HG02870 (cell line): ENCODE results near the gene DNAH17.
A peak's percentile ranks its signal among the peaks of the same experiment; 100 is the strongest.

Source experiments
- ATAC-seq: cut with Tn5 transposase; IDR thresholded peaks from one replicate; pipeline ENCODE4 v1.9.1; 2021; ENCODE audit warnings: mild to moderate bottlenecking, moderate library complexity; ENCODE audit not compliant: unreplicated experiment

Gene DNAH17

GRCh38 chr17:78378225-78379130 lies 198.7 kb downstream of the DNAH17 start, which contains the start of gene PGS1:
TSS of gene PGS1 (plus strand) at chr17:78378649. CDS start at chr17:78378666, 17 bp downstream.
- peak; percentile 67 for ATAC-seq

DNA sequence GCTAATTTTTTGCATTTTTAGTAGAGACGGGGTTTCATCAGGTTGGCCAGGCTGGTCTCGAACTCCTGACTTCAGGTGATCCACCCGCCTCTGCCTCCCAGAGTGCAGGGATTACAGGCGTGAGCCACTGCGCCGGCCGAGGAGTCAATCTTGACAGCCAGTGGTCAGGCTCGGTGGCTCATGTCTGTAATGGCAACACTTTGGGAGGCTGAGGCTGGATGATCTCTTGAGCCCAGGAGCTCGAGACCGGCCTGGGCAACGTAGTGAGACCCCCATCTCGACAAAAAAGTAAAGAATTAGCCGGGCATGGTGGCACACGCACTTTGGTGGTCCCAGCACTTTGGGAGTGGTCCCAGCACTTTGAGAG lies 199.4 kb downstream of the DNAH17 start:
- no peak for ATAC-seq

GRCh38 chr17:78376161-78376560 lies 201.0 kb downstream of the DNAH17 start:
- ATAC-seq, result no peak

DNA sequence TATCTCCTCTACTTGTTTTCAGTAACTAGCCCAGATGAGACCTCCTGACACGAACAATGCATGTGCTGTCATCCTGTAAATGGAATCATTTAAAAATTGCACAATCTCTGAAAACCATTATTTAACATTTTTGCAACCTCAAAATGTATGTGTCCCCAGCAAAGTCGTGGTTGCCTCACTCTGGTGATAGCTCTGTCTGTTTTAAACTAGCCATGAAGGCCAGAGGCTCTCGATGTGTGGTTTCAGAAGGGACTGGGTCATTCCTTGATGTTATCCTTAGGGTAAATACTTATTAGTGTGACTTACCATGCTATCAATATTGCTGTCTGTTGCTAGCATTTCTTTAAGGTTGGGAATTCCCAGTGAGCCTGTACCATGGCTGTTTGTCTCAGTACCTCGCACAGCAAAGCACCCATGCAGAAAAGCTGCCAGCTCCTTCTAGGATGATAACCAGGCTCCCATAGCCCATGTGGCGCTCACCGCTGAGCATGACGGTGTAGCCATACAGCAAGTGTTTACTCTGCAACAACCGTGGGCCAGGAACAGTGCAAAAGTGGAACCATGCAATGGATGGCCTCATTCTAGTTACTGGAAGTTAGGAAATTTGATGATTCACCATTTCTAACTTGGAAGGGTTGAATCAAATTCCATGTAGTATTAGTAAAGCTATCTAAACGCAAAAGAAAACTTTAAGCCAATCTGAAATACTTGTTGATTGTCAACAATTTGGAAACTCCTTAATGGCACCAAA lies 201.6 kb downstream of the DNAH17 start:
- ATAC-seq, result no peak

- ATAC-seq, result no peak
Observed at GRCh38 chr17:78374631-78375274, 202.4 kb downstream of the DNAH17 start.

DNA sequence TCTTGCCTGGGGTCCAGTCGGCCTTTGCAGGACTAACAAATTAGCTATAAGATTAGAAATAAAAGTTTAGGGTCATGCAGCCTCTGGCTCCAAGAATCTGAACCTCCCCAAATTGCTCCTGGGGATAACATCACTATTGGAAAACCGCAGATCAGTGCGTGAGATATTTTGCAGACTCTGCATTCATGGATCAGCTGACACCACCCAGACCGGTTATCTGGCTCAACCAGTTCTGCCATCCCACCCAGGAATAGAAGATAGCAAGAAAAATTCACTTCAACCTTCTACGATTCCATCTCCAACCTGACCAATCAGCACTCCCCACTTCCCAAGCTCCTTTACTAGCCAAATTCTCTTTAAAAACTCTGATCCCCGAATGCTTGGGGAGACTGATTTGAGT lies 203.0 kb downstream of the DNAH17 start:
- ATAC-seq, result no peak
